Measurements from ENCODE around the gene NEDD9. TPM values are rescaled to one million over a fixed set of nuclear protein-coding genes. Genes with fewer than 3 reads are reported as not detected.

NEDD9 gene
- total and polyA plus RNA-seq, 2 of the 13 experiments (the other 11 are each of a cell fraction or from before 2014, with no cell fraction given): 27.1 to 389 TPM

DNA sequence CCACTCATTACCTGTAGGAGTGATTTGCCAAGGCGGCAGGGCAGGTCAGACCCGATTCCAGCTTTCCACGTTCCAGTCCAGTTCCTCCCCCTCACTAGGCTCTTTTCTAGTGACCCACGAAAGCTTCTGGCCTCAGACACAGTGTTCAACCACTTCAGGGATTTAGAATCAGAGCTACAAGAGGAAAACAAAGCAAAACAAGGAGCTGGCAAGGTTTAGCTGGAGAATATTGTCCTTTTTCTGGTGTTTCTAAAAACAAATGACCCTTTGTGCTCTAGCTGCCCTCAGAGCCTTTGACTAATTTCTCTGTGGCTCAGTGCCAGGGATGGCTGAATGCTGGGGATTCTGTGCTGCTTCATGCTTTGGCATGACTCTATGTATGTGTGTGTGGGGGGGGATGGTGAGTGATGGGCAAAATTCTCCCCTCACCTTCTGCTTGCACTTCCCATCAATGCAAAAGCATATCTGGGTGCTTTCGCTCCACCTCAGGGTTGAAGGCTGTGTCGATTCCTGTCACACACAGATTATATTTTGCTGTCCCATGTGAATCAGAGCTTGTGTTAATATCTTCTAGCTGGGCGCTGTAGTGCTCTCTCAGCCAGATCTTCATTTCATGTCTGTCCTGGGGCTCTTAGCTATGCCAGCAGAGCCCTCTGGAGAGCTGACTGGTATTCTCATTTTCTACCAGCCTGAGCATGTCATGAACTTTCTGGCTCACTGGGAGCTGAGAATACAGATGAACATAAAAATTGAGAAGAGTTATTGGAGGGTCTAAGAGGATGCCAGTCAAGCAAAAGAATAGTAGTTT, 19.3 kb upstream of the NEDD9 start (continued):
- TF ChIP-seq, protein P1, sequence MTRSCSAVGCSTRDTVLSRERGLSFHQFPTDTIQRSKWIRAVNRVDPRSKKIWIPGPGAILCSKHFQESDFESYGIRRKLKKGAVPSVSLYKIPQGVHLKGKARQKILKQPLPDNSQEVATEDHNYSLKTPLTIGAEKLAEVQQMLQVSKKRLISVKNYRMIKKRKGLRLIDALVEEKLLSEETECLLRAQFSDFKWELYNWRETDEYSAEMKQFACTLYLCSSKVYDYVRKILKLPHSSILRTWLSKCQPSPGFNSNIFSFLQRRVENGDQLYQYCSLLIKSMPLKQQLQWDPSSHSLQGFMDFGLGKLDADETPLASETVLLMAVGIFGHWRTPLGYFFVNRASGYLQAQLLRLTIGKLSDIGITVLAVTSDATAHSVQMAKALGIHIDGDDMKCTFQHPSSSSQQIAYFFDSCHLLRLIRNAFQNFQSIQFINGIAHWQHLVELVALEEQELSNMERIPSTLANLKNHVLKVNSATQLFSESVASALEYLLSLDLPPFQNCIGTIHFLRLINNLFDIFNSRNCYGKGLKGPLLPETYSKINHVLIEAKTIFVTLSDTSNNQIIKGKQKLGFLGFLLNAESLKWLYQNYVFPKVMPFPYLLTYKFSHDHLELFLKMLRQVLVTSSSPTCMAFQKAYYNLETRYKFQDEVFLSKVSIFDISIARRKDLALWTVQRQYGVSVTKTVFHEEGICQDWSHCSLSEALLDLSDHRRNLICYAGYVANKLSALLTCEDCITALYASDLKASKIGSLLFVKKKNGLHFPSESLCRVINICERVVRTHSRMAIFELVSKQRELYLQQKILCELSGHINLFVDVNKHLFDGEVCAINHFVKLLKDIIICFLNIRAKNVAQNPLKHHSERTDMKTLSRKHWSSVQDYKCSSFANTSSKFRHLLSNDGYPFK (CRISPR knock-in tag; IDR thresholded peaks at IDR 0.05; ENCODE audit: borderline replicate concordance): no peak
- TF ChIP-seq, protein P2, sequence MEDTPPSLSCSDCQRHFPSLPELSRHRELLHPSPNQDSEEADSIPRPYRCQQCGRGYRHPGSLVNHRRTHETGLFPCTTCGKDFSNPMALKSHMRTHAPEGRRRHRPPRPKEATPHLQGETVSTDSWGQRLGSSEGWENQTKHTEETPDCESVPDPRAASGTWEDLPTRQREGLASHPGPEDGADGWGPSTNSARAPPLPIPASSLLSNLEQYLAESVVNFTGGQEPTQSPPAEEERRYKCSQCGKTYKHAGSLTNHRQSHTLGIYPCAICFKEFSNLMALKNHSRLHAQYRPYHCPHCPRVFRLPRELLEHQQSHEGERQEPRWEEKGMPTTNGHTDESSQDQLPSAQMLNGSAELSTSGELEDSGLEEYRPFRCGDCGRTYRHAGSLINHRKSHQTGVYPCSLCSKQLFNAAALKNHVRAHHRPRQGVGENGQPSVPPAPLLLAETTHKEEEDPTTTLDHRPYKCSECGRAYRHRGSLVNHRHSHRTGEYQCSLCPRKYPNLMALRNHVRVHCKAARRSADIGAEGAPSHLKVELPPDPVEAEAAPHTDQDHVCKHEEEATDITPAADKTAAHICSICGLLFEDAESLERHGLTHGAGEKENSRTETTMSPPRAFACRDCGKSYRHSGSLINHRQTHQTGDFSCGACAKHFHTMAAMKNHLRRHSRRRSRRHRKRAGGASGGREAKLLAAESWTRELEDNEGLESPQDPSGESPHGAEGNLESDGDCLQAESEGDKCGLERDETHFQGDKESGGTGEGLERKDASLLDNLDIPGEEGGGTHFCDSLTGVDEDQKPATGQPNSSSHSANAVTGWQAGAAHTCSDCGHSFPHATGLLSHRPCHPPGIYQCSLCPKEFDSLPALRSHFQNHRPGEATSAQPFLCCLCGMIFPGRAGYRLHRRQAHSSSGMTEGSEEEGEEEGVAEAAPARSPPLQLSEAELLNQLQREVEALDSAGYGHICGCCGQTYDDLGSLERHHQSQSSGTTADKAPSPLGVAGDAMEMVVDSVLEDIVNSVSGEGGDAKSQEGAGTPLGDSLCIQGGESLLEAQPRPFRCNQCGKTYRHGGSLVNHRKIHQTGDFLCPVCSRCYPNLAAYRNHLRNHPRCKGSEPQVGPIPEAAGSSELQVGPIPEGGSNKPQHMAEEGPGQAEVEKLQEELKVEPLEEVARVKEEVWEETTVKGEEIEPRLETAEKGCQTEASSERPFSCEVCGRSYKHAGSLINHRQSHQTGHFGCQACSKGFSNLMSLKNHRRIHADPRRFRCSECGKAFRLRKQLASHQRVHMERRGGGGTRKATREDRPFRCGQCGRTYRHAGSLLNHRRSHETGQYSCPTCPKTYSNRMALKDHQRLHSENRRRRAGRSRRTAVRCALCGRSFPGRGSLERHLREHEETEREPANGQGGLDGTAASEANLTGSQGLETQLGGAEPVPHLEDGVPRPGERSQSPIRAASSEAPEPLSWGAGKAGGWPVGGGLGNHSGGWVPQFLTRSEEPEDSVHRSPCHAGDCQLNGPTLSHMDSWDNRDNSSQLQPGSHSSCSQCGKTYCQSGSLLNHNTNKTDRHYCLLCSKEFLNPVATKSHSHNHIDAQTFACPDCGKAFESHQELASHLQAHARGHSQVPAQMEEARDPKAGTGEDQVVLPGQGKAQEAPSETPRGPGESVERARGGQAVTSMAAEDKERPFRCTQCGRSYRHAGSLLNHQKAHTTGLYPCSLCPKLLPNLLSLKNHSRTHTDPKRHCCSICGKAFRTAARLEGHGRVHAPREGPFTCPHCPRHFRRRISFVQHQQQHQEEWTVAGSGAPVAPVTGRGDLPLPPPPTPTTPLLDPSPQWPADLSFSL (CRISPR knock-in tag; IDR thresholded peaks at IDR 0.05): no peak
- TF ChIP-seq KLF9 (CRISPR knock-in tag; IDR thresholded peaks at IDR 0.05; ENCODE audit: low read depth): no peak
- TF ChIP-seq TEAD3 (CRISPR knock-in tag; optimal IDR thresholded peaks at IDR 0.05; ENCODE audit: borderline replicate concordance): peak; percentile 21
- TF ChIP-seq PHF21A (CRISPR knock-in tag; IDR thresholded peaks at IDR 0.05): 0 out of 2 replicates have a peak, but pooled peaks have one; percentile 20
- TF ChIP-seq ZNF367 (CRISPR knock-in tag; IDR thresholded peaks at IDR 0.05; ENCODE audit: borderline replicate concordance): no peak
- peak; percentile 58; the same call in 1 of the 2 replicates for TF ChIP-seq NFIC (IDR thresholded peaks at IDR 0.05; ENCODE audit: low read length)
- peak; percentile 34 for TF ChIP-seq TBX2 (CRISPR knock-in tag; IDR thresholded peaks at IDR 0.05; ENCODE audit: borderline replicate concordance)
- no peak for TF ChIP-seq ZFY (CRISPR knock-in tag; IDR thresholded peaks at IDR 0.05)
- TF ChIP-seq ARNT (IDR thresholded peaks at IDR 0.05): no peak
- peak; percentile 66; the same call in 1 of the 2 replicates for TF ChIP-seq SOX5 (CRISPR knock-in tag; IDR thresholded peaks at IDR 0.05; ENCODE audit: borderline replicate concordance)
- 0 out of 2 replicates have a peak, but pooled peaks have one; percentile 16 for TF ChIP-seq FOSL2 (CRISPR knock-in tag; IDR thresholded peaks at IDR 0.05)
- no peak for TF ChIP-seq TOPORS (CRISPR knock-in tag; IDR thresholded peaks at IDR 0.05)
- TF ChIP-seq TAF1 (CRISPR knock-in tag; IDR thresholded peaks at IDR 0.05): no peak
- TF ChIP-seq, protein P3, sequence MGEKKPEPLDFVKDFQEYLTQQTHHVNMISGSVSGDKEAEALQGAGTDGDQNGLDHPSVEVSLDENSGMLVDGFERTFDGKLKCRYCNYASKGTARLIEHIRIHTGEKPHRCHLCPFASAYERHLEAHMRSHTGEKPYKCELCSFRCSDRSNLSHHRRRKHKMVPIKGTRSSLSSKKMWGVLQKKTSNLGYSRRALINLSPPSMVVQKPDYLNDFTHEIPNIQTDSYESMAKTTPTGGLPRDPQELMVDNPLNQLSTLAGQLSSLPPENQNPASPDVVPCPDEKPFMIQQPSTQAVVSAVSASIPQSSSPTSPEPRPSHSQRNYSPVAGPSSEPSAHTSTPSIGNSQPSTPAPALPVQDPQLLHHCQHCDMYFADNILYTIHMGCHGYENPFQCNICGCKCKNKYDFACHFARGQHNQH (CRISPR knock-in tag; IDR thresholded peaks at IDR 0.05): no peak
- TF ChIP-seq ZNF263 (CRISPR knock-in tag; IDR thresholded peaks at IDR 0.05): no peak
- no peak for TF ChIP-seq ZSCAN9 (CRISPR knock-in tag; IDR thresholded peaks at IDR 0.05; ENCODE audit: borderline replicate concordance)
- TF ChIP-seq E2F1 (CRISPR knock-in tag; IDR thresholded peaks at IDR 0.05): no peak
- TF ChIP-seq FOXA3 (CRISPR knock-in tag; IDR thresholded peaks at IDR 0.05): 0 out of 2 replicates have a peak, but pooled peaks have one; percentile 5

Measured in HepG2 (cell line).